Measurements from ENCODE around the gene SCN2B.

SCN2B gene

GRCh38 chr11:118135796-118136165 is 40.7 kb downstream of the SCN2B start:
- no peak for DNase-seq (ENCODE audit: low read depth in 1 of 2, low spot score in 1 of 2)

- no peak for DNase-seq (ENCODE audit: low read depth in 1 of 2, low spot score in 1 of 2)
Observed at GRCh38 chr11:118135051-118135795, 41.2 kb downstream of the SCN2B start.

GRCh38 chr11:118133816-118134215 is 42.6 kb downstream of the SCN2B start:
- DNase-seq (ENCODE audit: low read depth in 1 of 2, low spot score in 1 of 2): no peak

GRCh38 chr11:118132385-118133151 is 43.9 kb downstream of the SCN2B start:
- DNase-seq (ENCODE audit: low read depth in 1 of 2, low spot score in 1 of 2): no peak

- no peak for DNase-seq (ENCODE audit: low read depth in 1 of 2, low spot score in 1 of 2)
Observed at GRCh38 chr11:118129471-118130172, 46.8 kb downstream of the SCN2B start.

GRCh38 chr11:118128721-118129470 is 47.5 kb downstream of the SCN2B start:
- DNase-seq (ENCODE audit: low read depth in 1 of 2, low spot score in 1 of 2): no peak

GRCh38 chr11:118128310-118128709 is 48.1 kb downstream of the SCN2B start:
- DNase-seq (ENCODE audit: low read depth in 1 of 2, low spot score in 1 of 2): no peak

- no peak for DNase-seq (ENCODE audit: low read depth in 1 of 2, low spot score in 1 of 2)
Observed at GRCh38 chr11:118126082-118126838, 50.2 kb downstream of the SCN2B start.

GRCh38 chr11:118124929-118125535 is 51.4 kb downstream of the SCN2B start:
- DNase-seq (ENCODE audit: low read depth in 1 of 2, low spot score in 1 of 2): no peak

GRCh38 chr11:118120793-118121192 is 55.6 kb downstream of the SCN2B start:
- DNase-seq (ENCODE audit: low read depth in 1 of 2, low spot score in 1 of 2): no peak

GRCh38 chr11:118117790-118118601 is 58.4 kb downstream of the SCN2B start:
- DNase-seq (ENCODE audit: low read depth in 1 of 2, low spot score in 1 of 2): no peak

GRCh38 chr11:118115048-118115447 is 61.4 kb downstream of the SCN2B start:
- no peak for DNase-seq (ENCODE audit: low read depth in 1 of 2, low spot score in 1 of 2)

- no peak for DNase-seq (ENCODE audit: low read depth in 1 of 2, low spot score in 1 of 2)
Observed at GRCh38 chr11:118114266-118114665, 62.2 kb downstream of the SCN2B start.

- DNase-seq (ENCODE audit: low read depth in 1 of 2, low spot score in 1 of 2): no peak
Observed at GRCh38 chr11:118112711-118113430, 63.6 kb downstream of the SCN2B start.

Data from activated CD4-positive, alpha-beta T cell treated with anti-CD3 and anti-CD28 coated beads, Interleukin-2, amount 50 U/mL, for 24 hours (primary cell).